Vagina (tissue), 2 donors: Measurements from ENCODE around the gene ITPKB. TPM values are rescaled to one million over a fixed set of nuclear protein-coding genes. Genes with fewer than 3 reads are reported as not detected.
A peak's percentile ranks its signal among the peaks of the same experiment; 100 is the strongest.

Experiments
- DNase-seq, 2 donors: peaks; one replicate each; pipeline ENCODE4 v3.0.0-alpha.2; 2017; ENCODE audit errors: extremely low spot score in 2 of 2
- H3K27ac ChIP-seq: fragments of 200-600 bp; sonication (generic); one replicate; pipeline ENCODE4 v1.5.1; 2019
- H3K27me3 ChIP-seq: fragments of 200-600 bp; sonication (generic); one replicate; pipeline ENCODE4 v1.5.1; 2019
- H3K36me3 ChIP-seq, 2 donors: fragments of 200-600 bp; sonication (generic); one replicate each; pipeline ENCODE4 v1.5.1; 2017 to 2019
- H3K4me1 ChIP-seq: fragments of 200-600 bp; sonication (generic); one replicate; pipeline ENCODE4 v1.5.1; 2019
- H3K4me3 ChIP-seq, 2 donors: fragments of 200-600 bp; sonication (generic); 1 replicate in 1 of 2; 2 replicates in 1 of 2; pipeline ENCODE4 v1.5.1; 2016 to 2019
- H3K9me3 ChIP-seq: fragments of 200-600 bp; sonication (generic); one replicate; pipeline ENCODE4 v1.5.1; 2019
- CTCF ChIP-seq, 3 experiments: fragments of 450-650 bp in 2 of 3; fragments of 200-600 bp in 1 of 3; sonication (generic) in 1 of 3; IDR thresholded peaks; one replicate each; pipeline ENCODE4 v1.5.1; 2017 to 2019; ENCODE audit warnings: antibody characterized with exemption in 3 of 3, mild to moderate bottlenecking in 2 of 3, moderate library complexity in 2 of 3
- POLR2A ChIP-seq, 2 donors: fragments of 450-650 bp; IDR thresholded peaks; one replicate each; pipeline ENCODE4 v1.6.1; 2017; ENCODE audit warnings: antibody characterized with exemption in 2 of 2, mild to moderate bottlenecking in 2 of 2, moderate library complexity in 2 of 2
- POLR2AphosphoS5 ChIP-seq, 2 donors: sonication (generic); formaldehyde crosslinking; IDR thresholded peaks; one replicate each; pipeline ENCODE4 v1.9.0; 2017; ENCODE audit warnings: antibody characterized with exemption in 2 of 2, mild to moderate bottlenecking in 2 of 2, low read depth in 1 of 2; ENCODE audit not compliant: insufficient read depth in 1 of 2
- intact Hi-C: fragments of 100-400 bp; cut with DNase I; formaldehyde crosslinking; loops from one replicate; pipeline ENCODE4 v1.15.1; 2023
- total RNA-seq: library from RNA; depleted of rRNA; stranded (reverse); fragments of >200 nt; gene quantifications from one replicate; pipeline ENCODE4 v1.2.3, GENCODE V29; 2016

Gene ITPKB
- total RNA-seq, 1 donor from 2014 or later: 31.7 TPM

GRCh38 chr1:226702957-226703831 lies 35.9 kb downstream of the ITPKB start:
- intact Hi-C loops: loop anchor here (5.0 kb wide), 1 partner anchor 41 kb away; no protein-coding TSS in a partner anchor
- Histone ChIP-seq H3K27ac (peak overlapping the region; percentile 95), H3K36me3 (peaks cover 0 to 5% of the 10 kb centered on the region in 2 donors), H3K4me1 (peaks cover 57% of the 10 kb centered on the region), H3K9me3 (no peaks in the 10 kb centered on the region), H3K4me3 (peak overlapping the region; percentile 55 to 79), H3K27me3 (no peaks in the 10 kb centered on the region)
- TF ChIP-seq POLR2A (IDR thresholded peaks at IDR 0.05) (peak in 1 of 2 donors; percentile 63), CTCF (IDR thresholded peaks at IDR 0.05) (peak in 1 of 3 experiments; percentile 14), POLR2AphosphoS5 (IDR thresholded peaks at IDR 0.05; ENCODE audit: insufficient read depth in 1 of 2, low read depth in 1 of 2) (peak; percentile 8 to 89)
- no peak for DNase-seq

GRCh38 chr1:226702318-226702956 lies 36.6 kb downstream of the ITPKB start:
- Histone ChIP-seq H3K27ac (peak overlapping the region; percentile 95), H3K4me1 (peaks cover 59% of the 10 kb centered on the region), H3K9me3 (no peaks in the 10 kb centered on the region), H3K27me3 (no peaks in the 10 kb centered on the region), H3K36me3 (peaks cover 0 to 5% of the 10 kb centered on the region in 2 donors), H3K4me3 (peak overlapping the region; percentile 55 to 79)
- no peak for DNase-seq
- intact Hi-C loops: loop anchor here (5.0 kb wide), 1 partner anchor 40 kb away; no protein-coding TSS in a partner anchor
- TF ChIP-seq POLR2A (IDR thresholded peaks at IDR 0.05) (no peak), CTCF (IDR thresholded peaks at IDR 0.05) (no peak), POLR2AphosphoS5 (IDR thresholded peaks at IDR 0.05; ENCODE audit: insufficient read depth in 1 of 2, low read depth in 1 of 2) (no peak)

- no peak for TF ChIP-seq CTCF (IDR thresholded peaks at IDR 0.05)
- no peak for TF ChIP-seq POLR2AphosphoS5 (IDR thresholded peaks at IDR 0.05; ENCODE audit: insufficient read depth in 1 of 2, low read depth in 1 of 2)
- TF ChIP-seq POLR2A (IDR thresholded peaks at IDR 0.05): no peak
- H3K4me1 ChIP-seq: peaks cover 67% of the 10 kb centered on the region
- no peaks in the 10 kb centered on the region for H3K27me3 ChIP-seq
- peak overlapping the region; percentile 31 for H3K27ac ChIP-seq
- H3K4me3 ChIP-seq: no peak overlapping the region
- no peaks in the 10 kb centered on the region for H3K9me3 ChIP-seq
- H3K36me3 ChIP-seq: peaks cover 0 to 5% of the 10 kb centered on the region in 2 donors
- intact Hi-C loops: loop anchor here (5.0 kb wide), 1 partner anchor 39 kb away; no protein-coding TSS in a partner anchor
- DNase-seq: no peak
These were observed 38.2 kb downstream of the ITPKB start for GRCh38 chr1:226700861-226701260.

GRCh38 chr1:226699166-226699565 lies 39.9 kb downstream of the ITPKB start:
- no peaks in the 10 kb centered on the region for H3K27me3 ChIP-seq
- no peak overlapping the region for H3K4me3 ChIP-seq
- H3K4me1 ChIP-seq: peaks cover 62% of the 10 kb centered on the region
- intact Hi-C loops: no loop called here
- H3K9me3 ChIP-seq: no peaks in the 10 kb centered on the region
- no peak for DNase-seq
- TF ChIP-seq CTCF (IDR thresholded peaks at IDR 0.05): no peak
- no peak for TF ChIP-seq POLR2A (IDR thresholded peaks at IDR 0.05)
- TF ChIP-seq POLR2AphosphoS5 (IDR thresholded peaks at IDR 0.05; ENCODE audit: insufficient read depth in 1 of 2, low read depth in 1 of 2): no peak
- peaks cover 0 to 5% of the 10 kb centered on the region in 2 donors for H3K36me3 ChIP-seq
- no peak overlapping the region for H3K27ac ChIP-seq
